ENCODE results near the gene PEG3. TPM values are rescaled to one million over a fixed set of nuclear protein-coding genes. Genes with fewer than 3 reads are reported as not detected.

Gene PEG3
- total and polyA plus RNA-seq, 2 of the 13 experiments (the other 11 are each of a cell fraction or from before 2014, with no cell fraction given), result 217 to 394 TPM

- no peak for TF ChIP-seq E2F5 (CRISPR knock-in tag; conservative IDR thresholded peaks at IDR 0.05)
- TF ChIP-seq STAG1 (CRISPR knock-in tag; IDR thresholded peaks at IDR 0.05), result no peak; the same call in none of the 2 replicates
- TF ChIP-seq MED1 (CRISPR knock-in tag; IDR thresholded peaks at IDR 0.05), result peak; percentile 72
- no peak for TF ChIP-seq FUBP1 (CRISPR knock-in tag; IDR thresholded peaks at IDR 0.05; ENCODE audit: borderline replicate concordance)
- no peak for TF ChIP-seq ZNF879 (CRISPR knock-in tag; IDR thresholded peaks at IDR 0.05)
- TF ChIP-seq MTF2 (CRISPR knock-in tag; IDR thresholded peaks at IDR 0.05; ENCODE audit: borderline replicate concordance), result no peak
- TF ChIP-seq MBD4 (IDR thresholded peaks at IDR 0.05; ENCODE audit: borderline replicate concordance, low read length), result no peak
- no peak for TF ChIP-seq TCF12 (IDR thresholded peaks at IDR 0.05)
- TF ChIP-seq TCF12 (CRISPR knock-in tag; IDR thresholded peaks at IDR 0.05), result no peak
- TF ChIP-seq ZNF619 (CRISPR knock-in tag; IDR thresholded peaks at IDR 0.05), result no peak
- TF ChIP-seq HBP1 (CRISPR knock-in tag; IDR thresholded peaks at IDR 0.05; ENCODE audit: low read depth), result peak; percentile 71; the same call in 1 of the 2 replicates
- no peak; the same call in 1 of the 2 replicates for TF ChIP-seq MEIS1 (CRISPR knock-in tag; IDR thresholded peaks at IDR 0.05; ENCODE audit: borderline replicate concordance)
- TF ChIP-seq ETS1 (CRISPR knock-in tag; IDR thresholded peaks at IDR 0.05), result no peak
- no peak for TF ChIP-seq REXO4 (CRISPR knock-in tag; IDR thresholded peaks at IDR 0.05; ENCODE audit: borderline replicate concordance)
- no peak for TF ChIP-seq MLXIP (CRISPR knock-in tag; IDR thresholded peaks at IDR 0.05; ENCODE audit: borderline replicate concordance)
- TF ChIP-seq SP5 (CRISPR knock-in tag; IDR thresholded peaks at IDR 0.05; ENCODE audit: borderline replicate concordance, low read depth), result no peak
- peak; percentile 55 for TF ChIP-seq ZNF883 (CRISPR knock-in tag; IDR thresholded peaks at IDR 0.05; ENCODE audit: not compliant biosample characterization)
- no peak for TF ChIP-seq AHR (CRISPR knock-in tag; IDR thresholded peaks at IDR 0.05)
- TF ChIP-seq SPEN (CRISPR knock-in tag; IDR thresholded peaks at IDR 0.05; ENCODE audit: low read depth), result 0 out of 2 replicates have a peak, but pooled peaks have one; percentile 46
Observed at GRCh38 chr19:56840451-56841192, at the start of gene PEG3, which contains the start of gene ZIM2 (continued).

Measured in HepG2 (cell line).